SU-DHL-6 (cell line): ENCODE measurements around the gene CHN1.

Experiments
- H2AFZ ChIP-seq: fragments of 200-600 bp; sonication (generic); 2 replicates; pipeline ENCODE4 v1.6.1; 2014; ENCODE audit warnings: low read depth, mild to moderate bottlenecking, moderate library complexity, mixed read lengths, antibody characterized with exemption, low read length; ENCODE audit not compliant: severe bottlenecking
- H3F3A ChIP-seq: fragments of 200-600 bp; shearing (Covaris generic); 2 replicates; pipeline ENCODE4 v1.6.0; 2016; ENCODE audit warnings: antibody characterized with exemption, mild to moderate bottlenecking; ENCODE audit not compliant: insufficient read depth
- H3K27ac ChIP-seq: fragments of 200-600 bp; sonication (generic); 2 replicates; pipeline ENCODE4 v1.5.1; 2016; ENCODE audit warnings: low read depth, mild to moderate bottlenecking, low read length, moderate library complexity, mixed read lengths
- H3K27me3 ChIP-seq: fragments of 200-600 bp; sonication (generic), shearing (Covaris generic); 2 replicates; pipeline ENCODE4 v1.6.0; 2014; ENCODE audit warnings: mild to moderate bottlenecking, low read length
- H3K36me3 ChIP-seq: fragments of 200-600 bp; sonication (generic); 2 replicates; pipeline ENCODE4 v1.6.1; 2014; ENCODE audit warnings: mild to moderate bottlenecking, low read length, mixed read lengths
- H3K4me2 ChIP-seq: fragments of 300-600, 200-600 bp; shearing (Covaris generic), sonication (generic); 2 replicates; pipeline ENCODE4 v1.6.0; 2014; ENCODE audit warnings: low read length, low read depth, mild to moderate bottlenecking; ENCODE audit not compliant: poor library complexity, severe bottlenecking
- H3K4me3 ChIP-seq: fragments of 200-600 bp; sonication (generic); 2 replicates; pipeline ENCODE4 v1.5.1; 2014; ENCODE audit warnings: antibody characterized with exemption, low read length, mild to moderate bottlenecking, mixed read lengths; ENCODE audit not compliant: insufficient read depth, poor library complexity, severe bottlenecking
- H3K79me2 ChIP-seq: fragments of 200-600 bp; sonication (generic); 2 replicates; pipeline ENCODE4 v1.6.1; 2014; ENCODE audit warnings: mild to moderate bottlenecking, low read length, moderate library complexity; ENCODE audit not compliant: insufficient read depth
- H3K9ac ChIP-seq: fragments of 200-600 bp; sonication (generic); 2 replicates; pipeline ENCODE4 v1.7.0; 2014; ENCODE audit warnings: mild to moderate bottlenecking, low read length
- H3K9me2 ChIP-seq: fragments of 200-600 bp; sonication (generic); replicated peaks from 2 replicates; pipeline ENCODE4 v1.6.1; 2014; ENCODE audit warnings: low read length; ENCODE audit not compliant: insufficient read depth
- H3K9me3 ChIP-seq: fragments of 200-600 bp; sonication (generic); 2 replicates; pipeline ENCODE4 v1.6.1; 2014; ENCODE audit warnings: low read length, mixed read lengths; ENCODE audit not compliant: insufficient read depth
- H4K20me1 ChIP-seq: fragments of 200-600 bp; sonication (generic); 2 replicates; pipeline ENCODE4 v1.6.1; 2014; ENCODE audit warnings: low read depth, mild to moderate bottlenecking, antibody characterized with exemption, low read length, moderate library complexity, mixed read lengths
- CTCF ChIP-seq: fragments of 200-600 bp; sonication (generic); IDR thresholded peaks from one replicate; pipeline ENCODE4 v1.5.1; 2017; ENCODE audit warnings: antibody characterized with exemption, mild to moderate bottlenecking, low read length, moderate library complexity; ENCODE audit not compliant: insufficient read depth, poor library complexity, severe bottlenecking
- EZH2phosphoT487 ChIP-seq: fragments of 200-600 bp; sonication (generic), shearing (Covaris generic); conservative IDR thresholded peaks from 2 replicates; pipeline ENCODE4 v1.6.1; 2018; ENCODE audit warnings: mild to moderate bottlenecking, antibody characterized with exemption, low read length, moderate library complexity, mixed read lengths

The CHN1 gene

GRCh38 chr2:174866421-174866820, 138.8 kb downstream of the CHN1 start:
- Histone ChIP-seq H3K27me3 (no peaks in the 10 kb centered on the region), H3F3A (no peaks in the 10 kb centered on the region), H3K27ac (no peak overlapping the region), H3K79me2 (no peaks in the 10 kb centered on the region), H3K36me3 (no peaks in the 10 kb centered on the region), H3K9ac (no peak overlapping the region), H3K4me2 (no peak overlapping the region), H3K9me2 (no peaks in the 10 kb centered on the region), H3K4me3 (no peak overlapping the region), H2AFZ (no peak overlapping the region), H3K9me3 (no peaks in the 10 kb centered on the region), H4K20me1 (no peaks in the 10 kb centered on the region)
- no peak for TF ChIP-seq EZH2phosphoT487
- no peak for TF ChIP-seq CTCF

- no peaks in the 10 kb centered on the region for H3K9me3 ChIP-seq
- no peaks in the 10 kb centered on the region for H3K36me3 ChIP-seq
- no peak overlapping the region for H3K27ac ChIP-seq
- TF ChIP-seq CTCF (no peak), EZH2phosphoT487 (no peak)
- no peak overlapping the region for H3K4me3 ChIP-seq
- no peaks in the 10 kb centered on the region for H4K20me1 ChIP-seq
- H3K9ac ChIP-seq, result no peak overlapping the region
- no peaks in the 10 kb centered on the region for H3K27me3 ChIP-seq
- no peaks in the 10 kb centered on the region for H3F3A ChIP-seq
- no peaks in the 10 kb centered on the region for H3K79me2 ChIP-seq
- no peak overlapping the region for H3K4me2 ChIP-seq
- H3K9me2 ChIP-seq, result no peaks in the 10 kb centered on the region
- H2AFZ ChIP-seq, result no peak overlapping the region
Observed at GRCh38 chr2:174863183-174863582, 142.0 kb downstream of the CHN1 start.

GRCh38 chr2:174859563-174860169, 145.5 kb downstream of the CHN1 start:
- Histone ChIP-seq H3K4me3 (no peak overlapping the region), H3K36me3 (no peaks in the 10 kb centered on the region), H3K9me2 (no peaks in the 10 kb centered on the region), H3K79me2 (no peaks in the 10 kb centered on the region), H3K27ac (no peak overlapping the region), H4K20me1 (no peaks in the 10 kb centered on the region), H3K9me3 (no peaks in the 10 kb centered on the region), H3K27me3 (no peaks in the 10 kb centered on the region), H3F3A (no peaks in the 10 kb centered on the region), H3K9ac (no peak overlapping the region), H3K4me2 (no peak overlapping the region), H2AFZ (no peak overlapping the region)
- TF ChIP-seq EZH2phosphoT487 (no peak), CTCF (no peak)
